ENCODE data around the gene TMSB15B. TPM values are rescaled to one million over a fixed set of nuclear protein-coding genes. Genes with fewer than 3 reads are reported as not detected.
A peak's percentile ranks its signal among the peaks of the same experiment; 100 is the strongest.
"Not testable (repeated sequence)": the region's sequence is repeated elsewhere in the genome, so short reads cannot be mapped to it uniquely, and the experiment has no call there.

The TMSB15B gene
- total RNA-seq, 1 experiment from 2014 or later = 10.4 TPM

DNA sequence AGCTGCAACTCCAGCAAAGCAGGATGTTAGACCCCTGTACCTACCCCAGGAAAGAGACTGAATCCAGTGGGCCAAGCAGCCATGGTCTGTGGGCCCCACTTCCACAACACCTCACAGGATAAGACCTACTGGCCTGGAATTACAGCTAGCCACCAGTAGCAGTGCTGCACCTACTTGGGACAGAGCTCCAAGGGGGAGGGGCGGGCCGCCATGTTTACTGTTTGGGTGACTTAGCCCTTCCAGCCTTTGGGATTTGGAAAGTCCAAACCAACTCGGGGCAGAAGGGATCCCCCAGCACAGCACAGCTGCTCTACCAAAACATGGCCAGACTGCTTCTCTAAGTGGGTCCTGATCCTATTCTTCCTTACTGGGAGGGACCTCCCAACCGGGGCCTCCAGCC lies 9.1 kb upstream of the TMSB15B start:
- CTCF ChIA-PET = no interaction called here
- Histone ChIP-seq H3K9me3 (ENCODE audit: control insufficient read depth, insufficient read depth, low read depth, low read length) (no peaks in the 10 kb centered on the region), H3K4me1 (ENCODE audit: control insufficient read depth, insufficient read depth, low read length) (no peaks in the 10 kb centered on the region), H3K27ac (ENCODE audit: low read length) (no peak overlapping the region), H3K4me3 (ENCODE audit: low read depth in 2 of 2, low read length in 2 of 2) (no peak overlapping the region), H3K27me3 (ENCODE audit: control insufficient read depth, insufficient read depth, low read length) (no peaks in the 10 kb centered on the region), H3K36me3 (ENCODE audit: control insufficient read depth, insufficient read depth, low read length) (no peaks in the 10 kb centered on the region)
- no peak for DNase-seq (ENCODE audit: low read depth, low spot score)
- intact Hi-C loops (cut with micrococcal nuclease; ENCODE audit: unreplicated experiment) = no loop called here
- POLR2A ChIA-PET = interaction anchor here (0.5 kb wide), 1 partner anchor 463 kb away, joined by 3 read pairs; no protein-coding TSS in a partner anchor
- TF ChIP-seq, protein P1, sequence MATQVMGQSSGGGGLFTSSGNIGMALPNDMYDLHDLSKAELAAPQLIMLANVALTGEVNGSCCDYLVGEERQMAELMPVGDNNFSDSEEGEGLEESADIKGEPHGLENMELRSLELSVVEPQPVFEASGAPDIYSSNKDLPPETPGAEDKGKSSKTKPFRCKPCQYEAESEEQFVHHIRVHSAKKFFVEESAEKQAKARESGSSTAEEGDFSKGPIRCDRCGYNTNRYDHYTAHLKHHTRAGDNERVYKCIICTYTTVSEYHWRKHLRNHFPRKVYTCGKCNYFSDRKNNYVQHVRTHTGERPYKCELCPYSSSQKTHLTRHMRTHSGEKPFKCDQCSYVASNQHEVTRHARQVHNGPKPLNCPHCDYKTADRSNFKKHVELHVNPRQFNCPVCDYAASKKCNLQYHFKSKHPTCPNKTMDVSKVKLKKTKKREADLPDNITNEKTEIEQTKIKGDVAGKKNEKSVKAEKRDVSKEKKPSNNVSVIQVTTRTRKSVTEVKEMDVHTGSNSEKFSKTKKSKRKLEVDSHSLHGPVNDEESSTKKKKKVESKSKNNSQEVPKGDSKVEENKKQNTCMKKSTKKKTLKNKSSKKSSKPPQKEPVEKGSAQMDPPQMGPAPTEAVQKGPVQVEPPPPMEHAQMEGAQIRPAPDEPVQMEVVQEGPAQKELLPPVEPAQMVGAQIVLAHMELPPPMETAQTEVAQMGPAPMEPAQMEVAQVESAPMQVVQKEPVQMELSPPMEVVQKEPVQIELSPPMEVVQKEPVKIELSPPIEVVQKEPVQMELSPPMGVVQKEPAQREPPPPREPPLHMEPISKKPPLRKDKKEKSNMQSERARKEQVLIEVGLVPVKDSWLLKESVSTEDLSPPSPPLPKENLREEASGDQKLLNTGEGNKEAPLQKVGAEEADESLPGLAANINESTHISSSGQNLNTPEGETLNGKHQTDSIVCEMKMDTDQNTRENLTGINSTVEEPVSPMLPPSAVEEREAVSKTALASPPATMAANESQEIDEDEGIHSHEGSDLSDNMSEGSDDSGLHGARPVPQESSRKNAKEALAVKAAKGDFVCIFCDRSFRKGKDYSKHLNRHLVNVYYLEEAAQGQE (IDR thresholded peaks at IDR 0.05; ENCODE audit: insufficient read depth in 1 of 2, low read depth in 2 of 2, low read length in 1 of 2) = no peak
- TF ChIP-seq SIN3A (IDR thresholded peaks at IDR 0.05; ENCODE audit: borderline replicate concordance, insufficient read depth, low read depth, low read length) = no peak
- ATAC-seq = no peak
- in situ Hi-C loops (cut with HindIII; ENCODE audit: low pct_unique_long_range_greater_than_20kb, low sequenced_read_pairs) = no loop called here
- BruUV-seq (replicated peaks) = no TSS peak

DNA sequence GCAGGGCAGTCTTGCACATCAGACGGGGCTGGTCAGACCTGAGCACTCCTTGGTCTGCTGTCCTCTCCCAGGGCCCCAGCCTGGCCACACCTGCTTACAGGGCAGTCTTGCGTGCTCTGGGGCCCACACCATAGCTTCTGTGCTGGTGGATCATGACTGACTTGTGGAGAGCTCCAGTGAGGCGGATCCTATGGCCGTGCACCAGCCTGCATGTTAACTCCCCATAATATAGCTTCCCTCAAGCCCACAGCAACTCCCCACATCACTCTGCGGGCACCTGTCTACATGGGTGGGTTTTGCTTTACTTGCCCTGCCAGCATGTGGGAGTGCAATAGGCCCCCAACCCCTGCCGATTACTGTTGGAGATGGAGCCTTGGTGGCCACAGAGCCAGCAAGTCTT lies 8.2 kb upstream of the TMSB15B start:
- Histone ChIP-seq H3K9me3 (ENCODE audit: control insufficient read depth, insufficient read depth, low read depth, low read length) (no peaks in the 10 kb centered on the region), H3K4me1 (ENCODE audit: control insufficient read depth, insufficient read depth, low read length) (no peaks in the 10 kb centered on the region), H3K4me3 (ENCODE audit: low read depth in 2 of 2, low read length in 2 of 2) (no peak overlapping the region), H3K27me3 (ENCODE audit: control insufficient read depth, insufficient read depth, low read length) (no peaks in the 10 kb centered on the region), H3K36me3 (ENCODE audit: control insufficient read depth, insufficient read depth, low read length) (no peaks in the 10 kb centered on the region), H3K27ac (ENCODE audit: low read length) (no peak overlapping the region)
- POLR2A ChIA-PET = no interaction called here
- intact Hi-C loops (cut with micrococcal nuclease; ENCODE audit: unreplicated experiment) (no loop called here), in situ Hi-C loops (cut with HindIII; ENCODE audit: low pct_unique_long_range_greater_than_20kb, low sequenced_read_pairs) (no loop called here)
- no peak for ATAC-seq
- TF ChIP-seq SIN3A (IDR thresholded peaks at IDR 0.05; ENCODE audit: borderline replicate concordance, insufficient read depth, low read depth, low read length) = no peak
- no peak for TF ChIP-seq CTCF (IDR thresholded peaks at IDR 0.05)
- no peak for TF ChIP-seq POLR2AphosphoS5 (IDR thresholded peaks at IDR 0.05; ENCODE audit: low read depth, low read length)
- TF ChIP-seq, protein P1 (IDR thresholded peaks at IDR 0.05; ENCODE audit: insufficient read depth in 1 of 2, low read depth in 2 of 2, low read length in 1 of 2) = no peak
- no peak for TF ChIP-seq TCF7L2 (IDR thresholded peaks at IDR 0.05; ENCODE audit: low read depth, low read length)
- BruUV-seq (replicated peaks) = no TSS peak
- DNase-seq (ENCODE audit: low read depth, low spot score) = no peak
- CTCF ChIA-PET = no interaction called here

DNA sequence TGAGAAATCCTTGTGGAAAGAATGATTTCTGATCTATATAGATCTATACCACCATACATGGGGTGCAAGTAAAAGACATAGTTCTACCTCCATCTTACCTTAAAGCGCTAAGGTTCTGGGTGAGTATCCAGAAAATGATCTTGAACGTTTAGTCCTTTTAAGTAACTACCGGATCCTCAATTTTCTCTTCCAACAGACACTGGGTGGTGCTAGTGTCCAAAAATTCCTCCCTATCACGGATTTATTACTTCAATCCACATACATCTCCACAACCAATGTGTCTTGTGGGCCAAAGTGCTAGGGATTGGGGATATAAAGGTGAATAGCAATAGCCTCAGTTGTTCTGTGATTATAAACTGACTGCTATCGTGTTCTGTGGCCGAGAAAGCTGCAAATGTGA lies 1.8 kb upstream of the TMSB15B start:
- peak; percentile 56; the same call in 1 of the 2 replicates for ATAC-seq
- H3K4me1 ChIP-seq (ENCODE audit: control insufficient read depth, insufficient read depth, low read length); H3K9me3 ChIP-seq (ENCODE audit: control insufficient read depth, insufficient read depth, low read depth, low read length); CTCF ChIA-PET; BruUV-seq (replicated peaks); H3K27ac ChIP-seq (ENCODE audit: low read length); DNase-seq (ENCODE audit: low read depth, low spot score); H3K36me3 ChIP-seq (ENCODE audit: control insufficient read depth, insufficient read depth, low read length); POLR2A ChIA-PET; H3K4me3 ChIP-seq (ENCODE audit: low read depth in 2 of 2, low read length in 2 of 2); intact Hi-C loops (cut with micrococcal nuclease; ENCODE audit: unreplicated experiment); H3K27me3 ChIP-seq (ENCODE audit: control insufficient read depth, insufficient read depth, low read length); in situ Hi-C loops (cut with HindIII; ENCODE audit: low pct_unique_long_range_greater_than_20kb, low sequenced_read_pairs): not testable (repeated sequence)

- H3K4me1 ChIP-seq (ENCODE audit: control insufficient read depth, insufficient read depth, low read length); intact Hi-C loops (cut with micrococcal nuclease; ENCODE audit: unreplicated experiment); H3K27ac ChIP-seq (ENCODE audit: low read length); ATAC-seq; POLR2A ChIA-PET; CTCF ChIA-PET; BruUV-seq (replicated peaks); H3K27me3 ChIP-seq (ENCODE audit: control insufficient read depth, insufficient read depth, low read length); in situ Hi-C loops (cut with HindIII; ENCODE audit: low pct_unique_long_range_greater_than_20kb, low sequenced_read_pairs); H3K36me3 ChIP-seq (ENCODE audit: control insufficient read depth, insufficient read depth, low read length); H3K9me3 ChIP-seq (ENCODE audit: control insufficient read depth, insufficient read depth, low read depth, low read length); H3K4me3 ChIP-seq (ENCODE audit: low read depth in 2 of 2, low read length in 2 of 2); DNase-seq (ENCODE audit: low read depth, low spot score): not testable (repeated sequence)
Measured at GRCh38 chrX:103983508-103983907, 21.1 kb downstream of the TMSB15B start.

Measured in Panc1 (cell line).